Measurements from ENCODE around the gene DPP4. TPM values are rescaled to one million over a fixed set of nuclear protein-coding genes. Genes with fewer than 3 reads are reported as not detected.

Gene DPP4
- total RNA-seq, 1 donor from 2014 or later, result 0.59 TPM

DNA sequence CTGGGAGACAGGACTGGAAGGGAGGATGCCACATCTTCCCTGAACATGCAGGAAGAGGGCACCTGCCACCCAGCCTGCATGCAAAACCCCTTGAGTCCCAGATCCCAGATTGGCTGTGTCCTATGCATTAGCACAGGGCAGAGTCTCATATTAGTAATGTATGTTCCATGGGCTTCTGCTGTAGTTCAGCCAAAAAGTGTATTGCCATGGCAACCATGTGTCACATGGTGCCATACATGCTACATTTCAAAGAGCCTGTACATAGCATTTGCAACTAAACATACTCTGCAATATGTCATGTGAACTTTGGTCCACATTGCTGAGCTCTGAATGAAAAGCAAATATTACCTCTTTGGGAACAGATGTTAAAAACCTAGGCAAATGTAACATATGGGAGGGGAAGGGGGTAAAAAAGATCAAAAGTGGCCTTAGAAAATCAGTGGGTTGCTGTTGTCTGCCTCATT lies 78.4 kb downstream of the DPP4 start:
- no peak overlapping the region for H3K4me3 Mint-ChIP-seq (ENCODE audit: unreplicated experiment)
- no peaks in the 10 kb centered on the region for H3K36me3 Mint-ChIP-seq (ENCODE audit: low read depth, unreplicated experiment)
- peaks cover 1% of the 10 kb centered on the region for H3K27me3 Mint-ChIP-seq (ENCODE audit: unreplicated experiment)
- no peak overlapping the region for H3K27ac Mint-ChIP-seq (ENCODE audit: unreplicated experiment)
- no peak for DNase-seq (ENCODE audit: low spot score)
- TF ChIP-seq, protein P1, sequence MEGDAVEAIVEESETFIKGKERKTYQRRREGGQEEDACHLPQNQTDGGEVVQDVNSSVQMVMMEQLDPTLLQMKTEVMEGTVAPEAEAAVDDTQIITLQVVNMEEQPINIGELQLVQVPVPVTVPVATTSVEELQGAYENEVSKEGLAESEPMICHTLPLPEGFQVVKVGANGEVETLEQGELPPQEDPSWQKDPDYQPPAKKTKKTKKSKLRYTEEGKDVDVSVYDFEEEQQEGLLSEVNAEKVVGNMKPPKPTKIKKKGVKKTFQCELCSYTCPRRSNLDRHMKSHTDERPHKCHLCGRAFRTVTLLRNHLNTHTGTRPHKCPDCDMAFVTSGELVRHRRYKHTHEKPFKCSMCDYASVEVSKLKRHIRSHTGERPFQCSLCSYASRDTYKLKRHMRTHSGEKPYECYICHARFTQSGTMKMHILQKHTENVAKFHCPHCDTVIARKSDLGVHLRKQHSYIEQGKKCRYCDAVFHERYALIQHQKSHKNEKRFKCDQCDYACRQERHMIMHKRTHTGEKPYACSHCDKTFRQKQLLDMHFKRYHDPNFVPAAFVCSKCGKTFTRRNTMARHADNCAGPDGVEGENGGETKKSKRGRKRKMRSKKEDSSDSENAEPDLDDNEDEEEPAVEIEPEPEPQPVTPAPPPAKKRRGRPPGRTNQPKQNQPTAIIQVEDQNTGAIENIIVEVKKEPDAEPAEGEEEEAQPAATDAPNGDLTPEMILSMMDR (IDR thresholded peaks at IDR 0.05; ENCODE audit: unreplicated experiment), result no peak
- peaks cover 2% of the 10 kb centered on the region for H3K4me1 Mint-ChIP-seq (ENCODE audit: unreplicated experiment)
- H3K9me3 Mint-ChIP-seq (ENCODE audit: unreplicated experiment), result no peaks in the 10 kb centered on the region

DNA sequence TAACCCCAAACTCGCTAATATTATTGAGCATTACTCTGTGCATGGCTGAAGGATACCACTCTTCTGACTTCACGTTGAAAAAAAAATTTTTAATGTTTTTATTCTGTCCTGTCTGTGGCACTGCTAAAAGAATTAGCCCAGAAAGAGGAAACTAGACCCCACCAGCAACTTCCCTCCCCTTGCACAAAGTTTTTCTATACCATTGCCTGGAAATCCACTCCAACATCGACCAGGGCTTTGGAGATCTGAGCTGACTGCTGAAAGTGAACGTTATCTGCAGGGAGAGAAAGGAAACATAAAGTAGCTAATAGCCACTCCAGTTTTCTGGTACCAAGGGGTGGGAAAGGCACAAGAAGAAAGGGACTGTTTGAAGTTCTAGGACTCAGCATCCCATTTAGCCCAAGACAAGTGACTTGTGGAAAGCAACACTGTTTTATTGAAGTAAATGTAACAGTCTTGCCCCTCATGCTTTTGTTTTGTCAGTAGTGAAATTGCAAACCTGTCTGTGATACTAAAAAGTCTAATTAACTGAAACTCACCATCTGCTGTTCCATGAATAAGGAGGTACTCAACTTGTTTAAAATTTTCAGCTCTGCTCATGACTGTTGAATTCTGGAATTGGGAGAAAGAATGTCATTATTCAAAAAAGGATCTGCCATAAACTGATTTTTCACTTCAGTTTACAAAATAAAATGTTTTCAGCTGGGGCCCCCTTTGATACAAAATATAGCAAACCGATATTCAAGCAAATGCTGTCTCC lies 79.1 kb downstream of the DPP4 start:
- Mint-ChIP-seq H3K4me1 (ENCODE audit: unreplicated experiment) (peaks cover 2% of the 10 kb centered on the region), H3K9me3 (ENCODE audit: unreplicated experiment) (no peaks in the 10 kb centered on the region), H3K27me3 (ENCODE audit: unreplicated experiment) (peaks cover 1% of the 10 kb centered on the region), H3K4me3 (ENCODE audit: unreplicated experiment) (no peak overlapping the region), H3K27ac (ENCODE audit: unreplicated experiment) (no peak overlapping the region), H3K36me3 (ENCODE audit: low read depth, unreplicated experiment) (no peaks in the 10 kb centered on the region)
- DNase-seq (ENCODE audit: low spot score), result no peak
- TF ChIP-seq, protein P1 (IDR thresholded peaks at IDR 0.05; ENCODE audit: unreplicated experiment), result no peak

DNA sequence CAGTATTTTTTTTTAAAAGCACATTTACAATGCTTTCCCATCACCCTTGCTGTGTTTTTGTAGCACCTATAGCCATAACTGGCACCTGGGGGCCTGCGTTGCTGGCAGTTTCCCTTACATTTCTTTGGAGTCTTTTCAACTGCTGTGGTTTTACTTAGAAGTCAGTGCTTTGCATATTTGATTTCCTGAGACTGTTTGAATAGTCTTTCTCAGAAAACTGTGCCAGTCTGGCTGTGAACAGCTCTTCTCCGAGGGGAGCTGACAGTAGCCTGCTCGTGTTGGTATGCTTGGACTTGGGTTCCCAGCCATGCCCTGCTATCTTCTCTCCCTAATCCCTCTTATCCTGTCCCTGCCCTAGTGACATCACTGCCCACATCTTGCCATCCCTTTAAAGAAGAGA lies 81.5 kb downstream of the DPP4 start:
- DNase-seq (ENCODE audit: low spot score), result no peak
- no peaks in the 10 kb centered on the region for H3K4me1 Mint-ChIP-seq (ENCODE audit: unreplicated experiment)
- H3K27ac Mint-ChIP-seq (ENCODE audit: unreplicated experiment), result no peak overlapping the region
- no peak overlapping the region for H3K4me3 Mint-ChIP-seq (ENCODE audit: unreplicated experiment)
- TF ChIP-seq, protein P1 (IDR thresholded peaks at IDR 0.05; ENCODE audit: unreplicated experiment), result no peak
- H3K27me3 Mint-ChIP-seq (ENCODE audit: unreplicated experiment), result peaks cover 1% of the 10 kb centered on the region
- no peaks in the 10 kb centered on the region for H3K9me3 Mint-ChIP-seq (ENCODE audit: unreplicated experiment)
- no peaks in the 10 kb centered on the region for H3K36me3 Mint-ChIP-seq (ENCODE audit: low read depth, unreplicated experiment)

DNA sequence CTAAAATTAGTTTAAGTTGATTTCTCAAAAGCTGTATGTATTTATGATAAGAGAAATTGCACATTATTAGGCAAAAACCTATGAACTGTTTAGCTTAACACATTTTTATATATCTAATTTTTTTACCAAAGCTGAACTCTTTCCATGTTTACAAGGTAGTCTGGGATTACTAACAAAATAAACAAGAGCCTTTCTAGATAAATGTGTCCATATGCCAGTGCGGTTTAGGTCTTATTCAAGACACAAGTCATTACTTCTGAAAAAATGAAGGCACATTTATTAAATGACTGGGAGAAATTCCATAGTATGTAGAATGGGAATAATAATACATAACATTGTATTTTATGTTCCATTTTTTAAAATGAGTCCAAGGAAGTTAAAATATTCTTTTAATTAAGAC lies 82.0 kb downstream of the DPP4 start:
- H3K4me3 Mint-ChIP-seq (ENCODE audit: unreplicated experiment), result no peak overlapping the region
- peaks cover 3% of the 10 kb centered on the region for H3K27me3 Mint-ChIP-seq (ENCODE audit: unreplicated experiment)
- TF ChIP-seq, protein P1 (IDR thresholded peaks at IDR 0.05; ENCODE audit: unreplicated experiment), result no peak
- H3K4me1 Mint-ChIP-seq (ENCODE audit: unreplicated experiment), result no peaks in the 10 kb centered on the region
- H3K9me3 Mint-ChIP-seq (ENCODE audit: unreplicated experiment), result no peaks in the 10 kb centered on the region
- H3K27ac Mint-ChIP-seq (ENCODE audit: unreplicated experiment), result no peak overlapping the region
- H3K36me3 Mint-ChIP-seq (ENCODE audit: low read depth, unreplicated experiment), result no peaks in the 10 kb centered on the region
- no peak for DNase-seq (ENCODE audit: low spot score)

DNA sequence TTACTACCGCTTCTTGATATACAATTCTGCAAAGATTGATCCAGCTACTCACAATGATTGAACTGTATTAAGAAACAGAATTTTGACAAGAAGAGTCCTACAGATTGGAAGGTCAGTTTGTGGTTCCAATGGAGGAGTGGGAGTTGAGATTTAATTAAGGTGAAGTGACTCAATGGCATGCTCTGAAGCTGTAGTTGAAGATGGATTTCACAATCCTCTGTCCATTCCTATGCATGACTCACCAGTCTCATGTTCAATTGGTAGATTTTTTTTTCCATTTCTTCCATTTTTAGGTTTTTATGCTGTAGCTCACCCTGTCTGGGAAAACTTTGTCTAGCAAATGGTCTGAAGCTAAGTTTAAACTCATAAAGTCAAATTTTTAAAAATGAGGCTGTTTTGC lies 83.3 kb downstream of the DPP4 start:
- TF ChIP-seq, protein P1 (IDR thresholded peaks at IDR 0.05; ENCODE audit: unreplicated experiment), result no peak
- Mint-ChIP-seq H3K27me3 (ENCODE audit: unreplicated experiment) (peaks cover 3% of the 10 kb centered on the region), H3K9me3 (ENCODE audit: unreplicated experiment) (no peaks in the 10 kb centered on the region), H3K4me1 (ENCODE audit: unreplicated experiment) (no peaks in the 10 kb centered on the region), H3K36me3 (ENCODE audit: low read depth, unreplicated experiment) (no peaks in the 10 kb centered on the region), H3K27ac (ENCODE audit: unreplicated experiment) (no peak overlapping the region), H3K4me3 (ENCODE audit: unreplicated experiment) (no peak overlapping the region)
- no peak for DNase-seq (ENCODE audit: low spot score)

Data from endothelial cell (in vitro differentiated cells).